ENCODE data around the gene ATF6.

ATF6 gene

GRCh38 chr1:161970036-161970435 lies 203.9 kb downstream of the ATF6 start:
- ChIA-PET CTCF (interaction anchor here (1.3 kb wide), 1 partner anchor 67 kb away, joined by 3 read pairs; no protein-coding TSS in a partner anchor), POLR2A (no interaction called here)
- TF ChIP-seq, protein P1, sequence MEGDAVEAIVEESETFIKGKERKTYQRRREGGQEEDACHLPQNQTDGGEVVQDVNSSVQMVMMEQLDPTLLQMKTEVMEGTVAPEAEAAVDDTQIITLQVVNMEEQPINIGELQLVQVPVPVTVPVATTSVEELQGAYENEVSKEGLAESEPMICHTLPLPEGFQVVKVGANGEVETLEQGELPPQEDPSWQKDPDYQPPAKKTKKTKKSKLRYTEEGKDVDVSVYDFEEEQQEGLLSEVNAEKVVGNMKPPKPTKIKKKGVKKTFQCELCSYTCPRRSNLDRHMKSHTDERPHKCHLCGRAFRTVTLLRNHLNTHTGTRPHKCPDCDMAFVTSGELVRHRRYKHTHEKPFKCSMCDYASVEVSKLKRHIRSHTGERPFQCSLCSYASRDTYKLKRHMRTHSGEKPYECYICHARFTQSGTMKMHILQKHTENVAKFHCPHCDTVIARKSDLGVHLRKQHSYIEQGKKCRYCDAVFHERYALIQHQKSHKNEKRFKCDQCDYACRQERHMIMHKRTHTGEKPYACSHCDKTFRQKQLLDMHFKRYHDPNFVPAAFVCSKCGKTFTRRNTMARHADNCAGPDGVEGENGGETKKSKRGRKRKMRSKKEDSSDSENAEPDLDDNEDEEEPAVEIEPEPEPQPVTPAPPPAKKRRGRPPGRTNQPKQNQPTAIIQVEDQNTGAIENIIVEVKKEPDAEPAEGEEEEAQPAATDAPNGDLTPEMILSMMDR (IDR thresholded peaks at IDR 0.05; ENCODE audit: control extremely low read depth, extremely low read depth, low read depth, missing control alignments), result no peak
- no peak for DNase-seq (ENCODE audit: extremely low spot score)

DNA sequence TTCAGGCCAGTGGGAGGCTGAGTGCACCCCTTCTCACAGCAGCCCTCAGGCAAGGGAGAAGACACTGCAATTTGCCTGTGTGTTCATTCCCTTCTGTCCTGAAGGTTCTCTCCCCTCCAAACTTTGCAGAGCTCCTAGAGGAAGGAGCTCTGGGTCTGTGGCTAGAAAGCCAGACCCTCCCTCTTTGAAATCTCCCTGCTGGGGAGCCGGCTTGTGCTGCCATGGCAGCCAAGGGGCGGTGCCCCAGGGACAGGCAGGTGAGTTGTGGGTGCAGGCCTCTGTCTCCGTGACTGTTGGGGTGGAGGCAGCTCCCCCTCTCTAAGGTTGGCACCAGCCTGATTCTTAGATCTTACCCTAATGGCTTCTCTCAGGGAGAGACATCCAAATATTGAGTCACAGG lies 204.5 kb downstream of the ATF6 start:
- ChIA-PET CTCF (interaction anchor here (1.3 kb wide), 1 partner anchor 66 kb away, joined by 3 read pairs; no protein-coding TSS in a partner anchor), POLR2A (no interaction called here)
- TF ChIP-seq, protein P1 (IDR thresholded peaks at IDR 0.05; ENCODE audit: control extremely low read depth, extremely low read depth, low read depth, missing control alignments), result no peak
- DNase-seq (ENCODE audit: extremely low spot score), result no peak

DNA sequence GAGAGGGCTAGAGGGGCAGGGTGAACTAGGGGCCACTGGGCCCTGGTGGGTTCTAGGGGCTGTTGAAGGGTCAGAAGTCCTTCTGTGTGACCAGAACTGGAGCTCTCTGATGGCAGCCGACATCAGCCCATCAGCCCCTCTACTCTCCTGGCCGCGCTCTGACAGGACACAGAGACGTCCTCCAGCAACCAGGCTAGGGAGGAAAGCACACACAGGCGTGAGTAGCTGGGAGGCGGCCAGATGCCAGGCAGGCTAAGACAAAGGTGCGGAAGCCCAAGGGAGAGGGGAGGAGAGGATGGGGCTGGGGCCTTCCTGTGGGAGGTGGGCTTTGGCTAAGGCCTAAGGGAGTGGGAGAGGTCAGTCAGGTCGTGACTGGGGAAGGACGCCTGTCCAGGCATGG lies 206.7 kb downstream of the ATF6 start:
- ChIA-PET CTCF (interaction anchor here (1.7 kb wide), 1 partner anchor 64 kb away, joined by 5 read pairs; no protein-coding TSS in a partner anchor), POLR2A (no interaction called here)
- DNase-seq (ENCODE audit: extremely low spot score), result no peak
- TF ChIP-seq, protein P1 (IDR thresholded peaks at IDR 0.05; ENCODE audit: control extremely low read depth, extremely low read depth, low read depth, missing control alignments), result no peak

- no peak for DNase-seq (ENCODE audit: extremely low spot score)
- CTCF ChIA-PET, result interaction anchor here (1.5 to 1.7 kb wide), 2 partner anchors 63 to 182 kb away, joined by 3 to 5 read pairs; no protein-coding TSS in a partner anchor
- TF ChIP-seq, protein P1 (IDR thresholded peaks at IDR 0.05; ENCODE audit: control extremely low read depth, extremely low read depth, low read depth, missing control alignments), result no peak
- POLR2A ChIA-PET, result no interaction called here
Observed at GRCh38 chr1:161973924-161974845, 208.1 kb downstream of the ATF6 start.

DNA sequence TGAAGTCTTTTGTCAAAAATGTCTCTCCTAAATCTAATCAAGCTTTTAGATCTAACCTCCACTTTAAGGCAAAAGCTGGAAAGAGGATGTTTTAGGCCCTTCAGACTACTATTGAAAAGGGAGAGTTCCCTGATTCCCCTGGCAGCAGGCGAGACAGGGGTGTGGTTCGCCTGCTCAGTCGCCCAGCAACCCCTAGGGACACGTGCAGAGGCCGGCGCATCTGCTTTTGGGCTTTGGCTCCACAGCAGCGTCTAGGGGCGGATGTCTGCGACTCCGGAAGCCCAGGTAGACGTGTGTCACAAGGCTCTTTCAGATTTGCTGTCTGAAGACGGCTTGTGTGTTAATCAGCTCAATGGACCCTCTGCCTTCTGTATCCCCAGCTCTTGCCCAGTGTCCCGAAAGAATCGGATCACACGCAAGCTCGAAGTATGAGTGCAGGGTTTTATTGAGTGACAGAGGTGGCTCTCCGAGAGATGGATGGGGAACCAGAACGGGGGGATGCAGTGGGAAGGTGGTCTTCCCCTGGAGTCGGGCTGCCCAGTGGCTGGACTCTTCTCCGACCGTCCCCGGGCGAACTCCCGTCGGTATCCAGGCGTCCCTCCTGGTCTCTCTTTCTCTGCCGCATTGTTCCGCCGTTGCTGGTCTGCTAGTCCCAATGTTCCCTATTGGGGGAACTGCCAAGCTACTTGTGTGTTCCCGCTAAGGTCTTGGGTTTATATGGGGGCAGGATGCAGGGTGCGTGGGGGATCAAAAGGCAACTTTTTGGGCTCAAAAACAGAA lies 212.1 kb downstream of the ATF6 start:
- ChIA-PET POLR2A (no interaction called here), CTCF (interaction anchor here (1.2 to 1.9 kb wide), 2 partner anchors 17 to 78 kb away, joined by 3 to 4 read pairs; no protein-coding TSS in a partner anchor)
- TF ChIP-seq, protein P1 (IDR thresholded peaks at IDR 0.05; ENCODE audit: control extremely low read depth, extremely low read depth, low read depth, missing control alignments), result no peak
- no peak for DNase-seq (ENCODE audit: extremely low spot score)

DNA sequence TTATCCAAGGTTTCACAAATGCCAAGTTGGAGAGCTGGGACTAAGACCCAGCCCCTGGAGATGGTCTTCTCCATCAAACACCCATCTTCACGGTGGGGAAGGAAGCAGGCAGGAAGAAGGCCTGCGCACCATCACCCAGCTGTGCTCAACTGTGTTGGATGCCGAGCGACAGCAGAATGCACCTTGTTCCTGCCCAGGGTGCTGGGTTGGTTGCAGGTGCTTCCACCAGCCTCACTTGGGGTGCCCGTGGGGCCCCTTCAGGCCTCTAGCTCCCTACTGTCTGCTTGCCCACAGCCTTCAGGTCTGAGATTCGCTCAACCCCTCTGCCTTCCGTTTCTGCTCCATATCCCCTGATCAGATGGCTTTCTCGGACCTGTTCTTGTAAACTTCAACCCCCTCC lies 215.0 kb downstream of the ATF6 start:
- TF ChIP-seq, protein P1 (IDR thresholded peaks at IDR 0.05; ENCODE audit: control extremely low read depth, extremely low read depth, low read depth, missing control alignments), result no peak
- ChIA-PET CTCF (no interaction called here), POLR2A (no interaction called here)
- no peak for DNase-seq (ENCODE audit: extremely low spot score)
